ENCODE data around the gene BTNL9. TPM values are rescaled to one million over a fixed set of nuclear protein-coding genes. Genes with fewer than 3 reads are reported as not detected.

The BTNL9 gene
- total RNA-seq, 2 donors from 2014 or later = 10.7 to 20.5 TPM

GRCh38 chr5:181060231-181060590, 20.1 kb downstream of the BTNL9 start:
- Histone ChIP-seq H3K4me1 (ENCODE audit: control insufficient read depth in 1 of 2, low read depth in 2 of 2) (no peaks in the 10 kb centered on the region), H3K27ac (no peak overlapping the region), H3K9me3 (no peaks in the 10 kb centered on the region), H3K4me3 (no peak overlapping the region), H3K27me3 (replicated peaks; ENCODE audit: insufficient read depth) (peaks cover 8% of the 10 kb centered on the region), H3K36me3 (no peaks in the 10 kb centered on the region)
- TF ChIP-seq, protein P1, sequence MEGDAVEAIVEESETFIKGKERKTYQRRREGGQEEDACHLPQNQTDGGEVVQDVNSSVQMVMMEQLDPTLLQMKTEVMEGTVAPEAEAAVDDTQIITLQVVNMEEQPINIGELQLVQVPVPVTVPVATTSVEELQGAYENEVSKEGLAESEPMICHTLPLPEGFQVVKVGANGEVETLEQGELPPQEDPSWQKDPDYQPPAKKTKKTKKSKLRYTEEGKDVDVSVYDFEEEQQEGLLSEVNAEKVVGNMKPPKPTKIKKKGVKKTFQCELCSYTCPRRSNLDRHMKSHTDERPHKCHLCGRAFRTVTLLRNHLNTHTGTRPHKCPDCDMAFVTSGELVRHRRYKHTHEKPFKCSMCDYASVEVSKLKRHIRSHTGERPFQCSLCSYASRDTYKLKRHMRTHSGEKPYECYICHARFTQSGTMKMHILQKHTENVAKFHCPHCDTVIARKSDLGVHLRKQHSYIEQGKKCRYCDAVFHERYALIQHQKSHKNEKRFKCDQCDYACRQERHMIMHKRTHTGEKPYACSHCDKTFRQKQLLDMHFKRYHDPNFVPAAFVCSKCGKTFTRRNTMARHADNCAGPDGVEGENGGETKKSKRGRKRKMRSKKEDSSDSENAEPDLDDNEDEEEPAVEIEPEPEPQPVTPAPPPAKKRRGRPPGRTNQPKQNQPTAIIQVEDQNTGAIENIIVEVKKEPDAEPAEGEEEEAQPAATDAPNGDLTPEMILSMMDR (IDR thresholded peaks at IDR 0.05) = no peak
- ATAC-seq (ENCODE audit: insufficient number of reproducible peaks, low FRiP score, low read depth) = no peak
- no peak for DNase-seq (ENCODE audit: low spot score)

- H3K36me3 ChIP-seq = no peaks in the 10 kb centered on the region
- TF ChIP-seq, protein P1 (IDR thresholded peaks at IDR 0.05) = no peak
- no peak for ATAC-seq (ENCODE audit: insufficient number of reproducible peaks, low FRiP score, low read depth)
- H3K4me1 ChIP-seq (ENCODE audit: control insufficient read depth in 1 of 2, low read depth in 2 of 2) = no peaks in the 10 kb centered on the region
- H3K9me3 ChIP-seq = no peaks in the 10 kb centered on the region
- no peak overlapping the region for H3K27ac ChIP-seq
- no peak overlapping the region for H3K4me3 ChIP-seq
- peaks cover 8% of the 10 kb centered on the region for H3K27me3 ChIP-seq (replicated peaks; ENCODE audit: insufficient read depth)
- DNase-seq (ENCODE audit: low spot score) = no peak
Observed at GRCh38 chr5:181060924-181061323, 20.9 kb downstream of the BTNL9 start.

DNA sequence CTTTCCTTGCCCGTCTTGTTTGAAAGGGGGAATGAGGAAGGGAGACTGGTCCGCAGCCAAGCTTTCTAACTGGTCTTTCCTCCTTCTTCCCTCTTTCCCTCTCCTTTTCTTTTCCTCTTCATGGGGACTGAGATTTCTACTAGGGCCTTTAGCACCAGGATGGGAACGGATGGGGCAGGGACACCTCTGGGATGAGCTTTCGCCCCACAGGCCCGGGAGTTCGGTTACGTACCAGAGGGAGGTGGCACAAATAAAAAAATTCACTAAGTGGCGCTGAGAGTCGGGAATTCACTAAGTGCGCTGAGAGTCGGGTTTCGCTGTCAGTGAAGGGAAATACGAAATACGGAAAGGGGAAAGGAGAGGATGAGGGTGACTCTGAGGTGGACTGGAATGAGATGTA, 21.6 kb downstream of the BTNL9 start:
- Histone ChIP-seq H3K27ac (no peak overlapping the region), H3K4me3 (no peak overlapping the region), H3K4me1 (ENCODE audit: control insufficient read depth in 1 of 2, low read depth in 2 of 2) (no peaks in the 10 kb centered on the region), H3K36me3 (no peaks in the 10 kb centered on the region), H3K9me3 (no peaks in the 10 kb centered on the region), H3K27me3 (replicated peaks; ENCODE audit: insufficient read depth) (peaks cover 8% of the 10 kb centered on the region)
- TF ChIP-seq, protein P1 (IDR thresholded peaks at IDR 0.05) = no peak
- ATAC-seq (ENCODE audit: insufficient number of reproducible peaks, low FRiP score, low read depth) (no peak), DNase-seq (ENCODE audit: low spot score) (no peak)

DNA sequence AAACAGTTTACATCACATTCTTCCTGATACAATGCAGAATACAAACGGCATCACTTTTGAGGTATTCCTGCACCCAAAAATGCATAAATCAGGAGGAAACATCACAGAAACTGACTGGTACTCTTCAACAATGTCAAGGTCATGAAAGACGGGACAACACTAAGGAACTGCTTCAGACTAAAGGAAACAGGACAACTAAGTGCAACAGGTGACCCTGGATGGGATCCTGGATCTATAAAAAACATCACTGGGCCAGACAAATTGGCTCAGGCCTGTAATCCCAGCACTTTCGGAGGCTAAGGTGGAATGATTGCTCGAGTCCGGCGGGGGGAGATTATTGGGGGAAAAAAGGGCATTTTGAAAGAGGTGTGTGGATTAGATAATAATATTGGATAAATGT, 22.6 kb downstream of the BTNL9 start:
- DNase-seq (ENCODE audit: low spot score) (no peak), ATAC-seq (ENCODE audit: insufficient number of reproducible peaks, low FRiP score, low read depth) (no peak)
- no peaks in the 10 kb centered on the region for H3K4me1 ChIP-seq (ENCODE audit: control insufficient read depth in 1 of 2, low read depth in 2 of 2)
- TF ChIP-seq, protein P1 (IDR thresholded peaks at IDR 0.05) = no peak
- H3K27ac ChIP-seq = no peak overlapping the region
- H3K27me3 ChIP-seq (replicated peaks; ENCODE audit: insufficient read depth) = peaks cover 8% of the 10 kb centered on the region
- H3K4me3 ChIP-seq = no peak overlapping the region
- no peaks in the 10 kb centered on the region for H3K36me3 ChIP-seq
- H3K9me3 ChIP-seq = no peaks in the 10 kb centered on the region

DNA sequence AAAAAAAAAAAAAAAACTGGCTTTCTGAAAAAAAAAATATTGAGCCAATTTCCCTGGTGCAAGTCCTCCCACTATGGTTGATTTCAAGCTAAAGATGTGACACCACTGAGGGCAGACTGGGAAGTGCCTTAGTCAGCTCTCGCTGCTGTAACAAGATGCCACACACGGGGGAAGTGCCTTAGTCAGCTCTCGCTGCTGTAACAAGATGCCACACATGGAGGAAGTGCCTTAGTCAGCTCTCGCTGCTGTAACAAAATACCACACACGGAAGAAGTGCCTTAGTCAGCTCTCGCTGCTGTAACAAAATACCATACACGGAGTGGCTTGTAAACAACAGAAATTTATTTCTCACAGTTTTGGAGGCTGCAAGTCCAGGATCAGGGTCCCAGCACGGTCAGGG, 23.4 kb downstream of the BTNL9 start:
- DNase-seq (ENCODE audit: low spot score) (no peak), ATAC-seq (ENCODE audit: insufficient number of reproducible peaks, low FRiP score, low read depth) (no peak)
- TF ChIP-seq, protein P1 (IDR thresholded peaks at IDR 0.05) = no peak
- Histone ChIP-seq H3K36me3 (no peaks in the 10 kb centered on the region), H3K4me1 (ENCODE audit: control insufficient read depth in 1 of 2, low read depth in 2 of 2) (no peaks in the 10 kb centered on the region), H3K4me3 (no peak overlapping the region), H3K9me3 (no peaks in the 10 kb centered on the region), H3K27me3 (replicated peaks; ENCODE audit: insufficient read depth) (peaks cover 8% of the 10 kb centered on the region), H3K27ac (no peak overlapping the region)
